Measurements from ENCODE around the gene CCDC33. TPM values are rescaled to one million over a fixed set of nuclear protein-coding genes. Genes with fewer than 3 reads are reported as not detected.

Gene CCDC33
- not detected for total RNA-seq
- long read RNA-seq, partial matches to known transcripts = 0 of 1 reads
- long read RNA-seq, other reads (novel, unspliced or antisense) = 1 of 1 reads

DNA sequence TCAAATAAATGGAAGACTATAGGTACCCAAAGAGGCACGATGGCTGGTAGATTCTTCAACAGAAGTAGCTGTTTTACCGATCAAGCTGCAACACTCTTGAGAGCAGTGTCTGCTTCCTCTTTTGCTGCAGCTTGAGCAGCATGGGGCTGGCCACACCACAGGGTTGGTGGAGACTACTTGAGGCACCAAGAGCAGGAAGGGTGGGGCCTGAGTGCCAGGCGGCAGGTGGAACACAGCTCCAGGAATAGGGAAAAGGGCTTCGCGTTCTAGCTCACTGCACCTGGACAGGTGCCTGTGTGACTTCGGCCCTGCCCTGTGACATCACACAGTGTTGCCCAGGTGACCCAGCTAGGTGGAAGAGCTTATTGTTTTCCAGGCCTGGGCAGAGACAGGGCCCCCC is at the start of gene CCDC33:
Gene CCDC33 (plus strand): TSS at position 365 of the 400 bp plus-strand sequence. CDS start 394 bp downstream, outside the sequence.
- no peak within 1 kb of the TSS for H3K4me3 ChIP-seq
- TF ChIP-seq, protein P1, sequence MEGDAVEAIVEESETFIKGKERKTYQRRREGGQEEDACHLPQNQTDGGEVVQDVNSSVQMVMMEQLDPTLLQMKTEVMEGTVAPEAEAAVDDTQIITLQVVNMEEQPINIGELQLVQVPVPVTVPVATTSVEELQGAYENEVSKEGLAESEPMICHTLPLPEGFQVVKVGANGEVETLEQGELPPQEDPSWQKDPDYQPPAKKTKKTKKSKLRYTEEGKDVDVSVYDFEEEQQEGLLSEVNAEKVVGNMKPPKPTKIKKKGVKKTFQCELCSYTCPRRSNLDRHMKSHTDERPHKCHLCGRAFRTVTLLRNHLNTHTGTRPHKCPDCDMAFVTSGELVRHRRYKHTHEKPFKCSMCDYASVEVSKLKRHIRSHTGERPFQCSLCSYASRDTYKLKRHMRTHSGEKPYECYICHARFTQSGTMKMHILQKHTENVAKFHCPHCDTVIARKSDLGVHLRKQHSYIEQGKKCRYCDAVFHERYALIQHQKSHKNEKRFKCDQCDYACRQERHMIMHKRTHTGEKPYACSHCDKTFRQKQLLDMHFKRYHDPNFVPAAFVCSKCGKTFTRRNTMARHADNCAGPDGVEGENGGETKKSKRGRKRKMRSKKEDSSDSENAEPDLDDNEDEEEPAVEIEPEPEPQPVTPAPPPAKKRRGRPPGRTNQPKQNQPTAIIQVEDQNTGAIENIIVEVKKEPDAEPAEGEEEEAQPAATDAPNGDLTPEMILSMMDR (IDR thresholded peaks at IDR 0.05) = no peak
- peaks cover 11% of the 10 kb centered on the region for H3K4me1 ChIP-seq
- no peaks in the 10 kb centered on the region for H3K27me3 ChIP-seq
- peak; percentile 78 for DNase-seq
- no peaks in the 10 kb centered on the region for H3K9me3 ChIP-seq
- peak; percentile 69 for ATAC-seq
- intact Hi-C loops (cut with DNase I) = no loop called here
- no peak within 1 kb of the TSS for H3K27ac ChIP-seq
- no peaks in the 10 kb centered on the region for H3K36me3 ChIP-seq

DNA sequence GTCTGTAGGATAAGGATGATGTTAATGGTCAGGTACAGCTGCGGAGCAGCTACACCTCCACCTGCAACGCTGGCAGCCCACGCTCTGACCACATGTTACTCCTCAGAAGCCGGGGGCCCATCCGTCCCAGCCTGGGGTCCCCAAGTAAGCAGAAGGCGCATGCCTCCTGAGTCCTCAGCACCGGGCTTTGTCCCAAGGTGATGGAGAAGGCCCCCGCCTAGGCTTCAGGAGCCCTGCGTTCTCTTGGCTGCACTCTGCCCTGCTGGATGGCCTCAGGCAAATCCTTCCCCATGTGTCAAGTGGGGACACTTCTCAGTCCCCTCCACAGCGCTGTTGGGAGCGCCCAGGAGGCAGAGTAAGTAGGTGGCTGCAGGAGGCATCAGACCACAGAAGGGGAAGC is 47.9 kb upstream of the CCDC33 start:
- Histone ChIP-seq H3K27me3 (no peaks in the 10 kb centered on the region), H3K27ac (no peak overlapping the region), H3K4me3 (no peak overlapping the region), H3K36me3 (no peaks in the 10 kb centered on the region), H3K9me3 (no peaks in the 10 kb centered on the region), H3K4me1 (no peaks in the 10 kb centered on the region)
- TF ChIP-seq, protein P1 (IDR thresholded peaks at IDR 0.05) = no peak
- no peak for ATAC-seq
- DNase-seq = no peak
- intact Hi-C loops (cut with DNase I) = no loop called here

DNA sequence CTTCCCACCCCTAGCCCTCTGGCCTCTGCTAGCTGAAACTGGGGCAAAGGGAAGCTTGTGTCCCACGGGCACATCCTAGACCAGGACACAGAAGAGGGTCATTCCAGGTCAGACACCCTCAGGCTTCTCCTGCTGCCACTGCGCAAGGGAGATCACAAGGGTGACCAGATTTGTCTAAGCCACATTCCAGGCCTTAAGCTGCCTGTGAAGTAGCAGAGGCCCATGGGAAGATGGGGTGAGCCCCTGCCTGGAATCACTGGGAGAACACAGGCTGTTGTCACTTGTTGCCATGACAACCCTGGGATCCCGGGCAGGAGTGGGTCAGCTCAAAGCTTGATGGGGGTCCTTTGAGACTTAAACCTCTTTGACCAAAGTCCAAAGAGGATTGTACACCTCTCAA is 44.3 kb upstream of the CCDC33 start:
- intact Hi-C loops (cut with DNase I) = no loop called here
- Histone ChIP-seq H3K4me1 (peaks cover 13% of the 10 kb centered on the region), H3K4me3 (no peak overlapping the region), H3K27ac (no peak overlapping the region), H3K9me3 (no peaks in the 10 kb centered on the region), H3K27me3 (no peaks in the 10 kb centered on the region), H3K36me3 (no peaks in the 10 kb centered on the region)
- DNase-seq (no peak), ATAC-seq (no peak)
- TF ChIP-seq, protein P1 (IDR thresholded peaks at IDR 0.05) = no peak

DNA sequence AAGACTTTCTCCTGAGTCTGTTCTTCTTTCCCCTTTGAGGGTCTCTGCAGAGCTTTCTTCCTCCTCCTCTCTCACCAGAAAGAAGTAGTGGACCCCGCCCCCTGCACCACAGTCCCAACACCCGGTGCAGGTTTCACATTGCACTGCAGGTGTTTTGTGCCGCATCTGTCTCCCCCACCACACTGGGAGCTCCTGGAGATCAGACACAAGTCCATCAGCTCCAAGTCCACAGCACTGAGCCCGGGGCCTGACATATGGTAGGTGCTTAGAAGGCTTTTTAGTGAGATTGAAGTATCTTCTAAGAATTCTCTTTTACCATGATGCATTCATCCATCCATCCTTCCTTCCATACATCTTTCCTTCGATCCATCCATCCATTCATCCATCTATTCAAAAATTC is 43.4 kb upstream of the CCDC33 start:
- ATAC-seq (no peak), DNase-seq (no peak)
- TF ChIP-seq, protein P1 (IDR thresholded peaks at IDR 0.05) = no peak
- Histone ChIP-seq H3K4me1 (peaks cover 13% of the 10 kb centered on the region), H3K4me3 (no peak overlapping the region), H3K27me3 (no peaks in the 10 kb centered on the region), H3K27ac (no peak overlapping the region), H3K36me3 (no peaks in the 10 kb centered on the region), H3K9me3 (no peaks in the 10 kb centered on the region)
- intact Hi-C loops (cut with DNase I) = no loop called here

DNA sequence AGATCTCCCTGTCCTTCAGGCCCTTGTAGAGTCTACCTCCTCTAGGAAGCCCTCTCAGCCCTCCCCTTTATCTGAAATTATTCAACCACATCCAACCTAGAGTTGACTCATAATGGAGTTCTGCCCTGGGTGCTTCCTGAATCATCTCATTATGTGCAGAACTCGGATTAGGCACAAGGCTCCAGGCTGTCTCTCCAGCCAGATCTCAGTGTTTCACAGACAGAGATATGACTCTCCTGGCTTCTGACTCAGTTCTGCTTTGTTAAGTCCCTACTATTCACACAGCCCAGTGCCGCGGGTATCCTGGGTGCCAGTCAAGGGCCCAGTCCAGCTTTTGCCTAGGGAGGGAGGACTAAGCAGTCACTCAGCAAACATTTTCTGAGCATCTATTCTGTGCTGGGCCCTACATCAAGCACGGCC is 42.8 kb upstream of the CCDC33 start:
- no peak overlapping the region for H3K27ac ChIP-seq
- H3K36me3 ChIP-seq = no peaks in the 10 kb centered on the region
- H3K4me3 ChIP-seq = no peak overlapping the region
- TF ChIP-seq, protein P1 (IDR thresholded peaks at IDR 0.05) = no peak
- H3K4me1 ChIP-seq = peaks cover 13% of the 10 kb centered on the region
- no peak for ATAC-seq
- no peaks in the 10 kb centered on the region for H3K9me3 ChIP-seq
- no peak for DNase-seq
- H3K27me3 ChIP-seq = no peaks in the 10 kb centered on the region
- intact Hi-C loops (cut with DNase I) = no loop called here

DNA sequence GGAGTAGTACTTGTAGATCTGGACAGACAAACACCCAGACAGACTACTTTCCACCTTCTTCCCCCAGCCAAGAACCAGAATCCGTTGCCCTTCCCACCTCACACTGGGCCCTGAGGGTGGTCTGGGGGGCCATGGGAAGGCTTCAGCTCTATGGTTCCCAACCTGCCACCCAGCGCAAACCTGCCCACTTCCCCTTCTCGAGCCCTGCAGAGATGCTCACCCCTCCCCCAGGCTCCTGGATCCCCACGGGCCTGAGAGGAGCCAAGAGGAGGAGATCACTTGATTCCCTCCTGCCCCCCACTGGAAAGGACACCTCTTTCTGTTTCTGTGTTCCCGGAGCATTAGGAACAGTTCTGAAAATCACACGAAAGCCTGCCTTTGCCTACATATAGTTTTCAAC is 42.2 kb upstream of the CCDC33 start:
- DNase-seq (no peak), ATAC-seq (no peak)
- Histone ChIP-seq H3K27me3 (no peaks in the 10 kb centered on the region), H3K9me3 (no peaks in the 10 kb centered on the region), H3K4me3 (no peak overlapping the region), H3K27ac (no peak overlapping the region), H3K4me1 (peaks cover 13% of the 10 kb centered on the region), H3K36me3 (no peaks in the 10 kb centered on the region)
- intact Hi-C loops (cut with DNase I) = no loop called here
- TF ChIP-seq, protein P1 (IDR thresholded peaks at IDR 0.05) = no peak

All from upper lobe of right lung (tissue), 1 donor.